Transverse colon (tissue), 4 donors: ENCODE data around the gene NCOA5. TPM values are rescaled to one million over a fixed set of nuclear protein-coding genes. Genes with fewer than 3 reads are reported as not detected.

Source experiments
- DNase-seq: peaks from one replicate; pipeline ENCODE4 v3.0.0-alpha.2; 2019
- H3K27ac ChIP-seq, 4 donors: fragments of 200-600 bp; sonication (generic); 2 replicates each; pipeline ENCODE4 v1.5.1; 2016 to 2018; ENCODE audit warnings: inconsistent platforms in 4 of 4
- H3K27me3 ChIP-seq: fragments of 200-600 bp; sonication (generic); 2 replicates; pipeline ENCODE4 v1.5.1; 2017; ENCODE audit warnings: inconsistent platforms
- H3K36me3 ChIP-seq, 4 donors: fragments of 200-600 bp; sonication (generic); 2 replicates each; pipeline ENCODE4 v1.5.1; 2017 to 2019; ENCODE audit warnings: inconsistent platforms in 4 of 4
- H3K4me1 ChIP-seq, 4 donors: fragments of 200-600 bp; sonication (generic); 2 replicates each; pipeline ENCODE4 v1.5.1; 2017 to 2020; ENCODE audit warnings: inconsistent platforms in 4 of 4
- H3K4me3 ChIP-seq, 4 donors: fragments of 200-600 bp; sonication (generic); 1 replicate in 1 of 4; 2 replicates in 3 of 4; pipeline versions ENCODE4 v1.5.1 to v1.6.1; 2017 to 2019; ENCODE audit warnings: inconsistent platforms in 4 of 4
- H3K9me3 ChIP-seq, 2 donors: fragments of 200-600 bp; sonication (generic); 2 replicates each; pipeline ENCODE4 v1.5.1; 2017 to 2019; ENCODE audit warnings: inconsistent platforms in 2 of 2
- EP300 ChIP-seq: sonication (generic); formaldehyde crosslinking; IDR thresholded peaks from one replicate; pipeline ENCODE4 v1.6.1; 2017; ENCODE audit warnings: antibody characterized with exemption, low read depth
- POLR2A ChIP-seq: fragments of 450-650 bp; IDR thresholded peaks from one replicate; pipeline ENCODE4 v1.6.1; 2016; ENCODE audit warnings: antibody characterized with exemption, mild to moderate bottlenecking, moderate library complexity
- POLR2AphosphoS5 ChIP-seq, 3 donors: sonication (generic); formaldehyde crosslinking; IDR thresholded peaks; one replicate each; pipeline ENCODE4 v1.6.1; 2016; ENCODE audit warnings: antibody characterized with exemption in 3 of 3
- WGBS, 2 donors: methylation state at CpG; one replicate each; pipeline ENCODE4 v1.1.5; 2018; ENCODE audit warnings: low coverage in 1 of 2; 5-methylcytosine and 5-hydroxymethylcytosine counted together
- in situ Hi-C, 4 donors: fragments of 200-750 bp; cut with MboI; loops; one replicate each; pipeline versions ENCODE4 v1.15.0 to v1.15.1; 2017; ENCODE audit warnings: low sequenced_read_pairs in 3 of 4, low pct_ligation_motif_present in 1 of 4, low pct_unique_long_range_greater_than_20kb in 1 of 4
- intact Hi-C: fragments of 100-400 bp; cut with DNase I; formaldehyde crosslinking; loops from one replicate; pipeline ENCODE4 v1.15.1; 2023; ENCODE audit warnings: low total_unique reads
- total RNA-seq, 4 donors: library from RNA; depleted of rRNA; stranded (reverse); fragments of >200 nt; gene quantifications; one replicate each; pipeline ENCODE4 v1.1.0, GENCODE V29; 2016
- TF ChIP-seq, protein P1 (sequence below), 5 experiments: fragments of 200-600 bp in 3 of 5; fragments of 450-650 bp in 2 of 5; sonication (generic) in 3 of 5; IDR thresholded peaks; 1 replicate in 2 of 5; 2 replicates in 3 of 5; pipeline ENCODE4 v1.5.1; 2016 to 2017; ENCODE audit warnings: antibody characterized with exemption in 5 of 5, inconsistent platforms in 3 of 5, mild to moderate bottlenecking in 2 of 5, moderate library complexity in 1 of 5

The NCOA5 gene
- total RNA-seq, 4 donors from 2014 or later, result 18.3 to 97.3 (median 27.3) TPM

DNA sequence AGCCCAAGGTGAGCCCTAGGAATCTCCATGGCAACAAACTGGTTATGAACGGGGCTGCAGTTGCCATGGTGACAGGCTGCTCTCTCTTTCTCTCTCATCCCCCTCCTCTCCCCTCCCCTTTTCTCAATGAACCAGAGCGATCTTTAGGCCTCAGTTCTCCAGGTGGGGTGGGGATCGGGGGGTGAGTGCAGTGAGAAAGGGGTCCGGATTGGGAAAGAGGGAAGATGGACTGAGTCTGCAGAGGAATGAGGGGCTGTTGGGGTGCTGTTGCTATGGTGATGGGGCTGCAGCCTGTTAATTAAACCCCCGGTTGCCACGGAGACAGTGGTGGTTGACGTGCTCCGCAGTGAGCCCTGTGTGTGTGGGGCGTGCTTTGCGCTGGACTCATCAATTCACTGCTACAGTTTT lies 64.4 kb downstream of the NCOA5 start:
- H3K4me1 ChIP-seq, result peaks cover 0 to 18% (median 16%) of the 10 kb centered on the region in 4 donors
- no peak overlapping the region for H3K27ac ChIP-seq
- H3K27me3 ChIP-seq, result peaks cover 98% of the 10 kb centered on the region
- intact Hi-C loops, result no loop called here
- TF ChIP-seq POLR2A, result no peak
- no peak for TF ChIP-seq EP300
- no peak for TF ChIP-seq POLR2AphosphoS5 (IDR thresholded peaks at IDR 0.05)
- TF ChIP-seq, protein P1, sequence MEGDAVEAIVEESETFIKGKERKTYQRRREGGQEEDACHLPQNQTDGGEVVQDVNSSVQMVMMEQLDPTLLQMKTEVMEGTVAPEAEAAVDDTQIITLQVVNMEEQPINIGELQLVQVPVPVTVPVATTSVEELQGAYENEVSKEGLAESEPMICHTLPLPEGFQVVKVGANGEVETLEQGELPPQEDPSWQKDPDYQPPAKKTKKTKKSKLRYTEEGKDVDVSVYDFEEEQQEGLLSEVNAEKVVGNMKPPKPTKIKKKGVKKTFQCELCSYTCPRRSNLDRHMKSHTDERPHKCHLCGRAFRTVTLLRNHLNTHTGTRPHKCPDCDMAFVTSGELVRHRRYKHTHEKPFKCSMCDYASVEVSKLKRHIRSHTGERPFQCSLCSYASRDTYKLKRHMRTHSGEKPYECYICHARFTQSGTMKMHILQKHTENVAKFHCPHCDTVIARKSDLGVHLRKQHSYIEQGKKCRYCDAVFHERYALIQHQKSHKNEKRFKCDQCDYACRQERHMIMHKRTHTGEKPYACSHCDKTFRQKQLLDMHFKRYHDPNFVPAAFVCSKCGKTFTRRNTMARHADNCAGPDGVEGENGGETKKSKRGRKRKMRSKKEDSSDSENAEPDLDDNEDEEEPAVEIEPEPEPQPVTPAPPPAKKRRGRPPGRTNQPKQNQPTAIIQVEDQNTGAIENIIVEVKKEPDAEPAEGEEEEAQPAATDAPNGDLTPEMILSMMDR (IDR thresholded peaks at IDR 0.05), result no peak
- 66% methylated on average over 10 of the region's 10 CpGs; no CpG with 5 or more reads in 1 of the 2 donors for WGBS, 2 donors
- DNase-seq, result no peak
- no peaks in the 10 kb centered on the region for H3K9me3 ChIP-seq
- in situ Hi-C loops, result loop anchor here in 1 of 4 donors (10.0 kb wide), 1 partner anchor 139 kb away; no protein-coding TSS in a partner anchor
- no peak overlapping the region for H3K4me3 ChIP-seq
- H3K36me3 ChIP-seq, result no peaks in the 10 kb centered on the region

DNA sequence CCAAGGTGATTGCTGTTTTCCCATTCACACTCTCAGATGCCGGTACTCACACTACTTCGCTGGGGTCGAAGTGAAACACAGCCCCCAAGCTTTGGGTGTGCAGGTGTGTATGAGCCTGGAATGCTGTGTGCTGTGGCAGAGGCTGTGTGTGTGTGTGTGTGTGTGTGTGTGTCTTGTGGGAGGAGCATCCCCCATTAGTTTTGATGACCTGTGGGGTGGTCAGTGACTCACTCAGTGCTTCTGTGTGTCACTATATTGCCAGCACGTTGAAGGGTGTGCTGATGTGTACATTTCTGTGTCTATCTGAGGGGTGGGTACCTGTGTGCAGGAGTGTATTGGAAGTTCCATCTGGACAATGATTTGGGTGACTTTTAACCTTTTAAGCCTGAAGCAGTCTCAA lies 65.8 kb downstream of the NCOA5 start:
- WGBS, 2 donors, result 58% methylated on average over 4 of the region's 4 CpGs; no CpG with 5 or more reads in 1 of the 2 donors
- DNase-seq, result no peak
- Histone ChIP-seq H3K9me3 (no peaks in the 10 kb centered on the region), H3K4me1 (peaks cover 0 to 18% (median 16%) of the 10 kb centered on the region in 4 donors), H3K36me3 (no peaks in the 10 kb centered on the region), H3K27ac (no peak overlapping the region), H3K27me3 (peaks cover 96% of the 10 kb centered on the region), H3K4me3 (no peak overlapping the region)
- intact Hi-C loops, result loop anchor here (5.0 kb wide), 1 partner anchor 148 kb away; no protein-coding TSS in a partner anchor
- in situ Hi-C loops, result loop anchor here in 2 of 4 donors (5.0 to 10.0 kb wide), 2 partner anchors 141 to 153 kb away; no protein-coding TSS in a partner anchor
- no peak for TF ChIP-seq POLR2AphosphoS5 (IDR thresholded peaks at IDR 0.05)
- TF ChIP-seq, protein P1 (IDR thresholded peaks at IDR 0.05), result no peak
- no peak for TF ChIP-seq EP300
- TF ChIP-seq POLR2A, result no peak

DNA sequence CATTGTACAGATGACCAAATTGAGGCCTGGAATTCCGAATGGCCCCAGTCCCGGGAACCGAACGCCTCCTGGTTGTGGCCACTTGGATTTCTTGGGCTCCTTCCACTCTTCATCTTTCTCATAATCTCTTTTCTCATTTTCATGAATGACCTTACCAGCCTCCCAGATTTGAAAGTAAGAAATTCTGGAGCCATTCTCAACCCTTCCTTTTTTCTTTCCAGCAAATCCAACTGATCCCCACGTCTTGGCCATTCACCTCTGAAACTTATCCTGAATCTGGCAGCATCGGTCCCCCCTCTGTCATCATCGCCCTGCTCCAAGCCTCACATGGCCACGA lies 66.6 kb downstream of the NCOA5 start:
- TF ChIP-seq, protein P1 (IDR thresholded peaks at IDR 0.05), result peak in 1 of 5 experiments; percentile 0
- no peak for TF ChIP-seq POLR2A
- peaks cover 95% of the 10 kb centered on the region for H3K27me3 ChIP-seq
- no peaks in the 10 kb centered on the region for H3K9me3 ChIP-seq
- WGBS, 2 donors, result 20 to 34% methylated on average over 5 to 8 of the region's 8 CpGs
- peaks cover 0 to 18% (median 16%) of the 10 kb centered on the region in 4 donors for H3K4me1 ChIP-seq
- DNase-seq, result no peak
- no peak overlapping the region for H3K27ac ChIP-seq
- H3K4me3 ChIP-seq, result no peak overlapping the region
- H3K36me3 ChIP-seq, result no peaks in the 10 kb centered on the region
- in situ Hi-C loops, result loop anchor here in 2 of 4 donors (5.0 to 10.0 kb wide), 2 partner anchors 142 to 154 kb away; no protein-coding TSS in a partner anchor
- intact Hi-C loops, result loop anchor here (5.0 kb wide), 1 partner anchor 149 kb away; no protein-coding TSS in a partner anchor

DNA sequence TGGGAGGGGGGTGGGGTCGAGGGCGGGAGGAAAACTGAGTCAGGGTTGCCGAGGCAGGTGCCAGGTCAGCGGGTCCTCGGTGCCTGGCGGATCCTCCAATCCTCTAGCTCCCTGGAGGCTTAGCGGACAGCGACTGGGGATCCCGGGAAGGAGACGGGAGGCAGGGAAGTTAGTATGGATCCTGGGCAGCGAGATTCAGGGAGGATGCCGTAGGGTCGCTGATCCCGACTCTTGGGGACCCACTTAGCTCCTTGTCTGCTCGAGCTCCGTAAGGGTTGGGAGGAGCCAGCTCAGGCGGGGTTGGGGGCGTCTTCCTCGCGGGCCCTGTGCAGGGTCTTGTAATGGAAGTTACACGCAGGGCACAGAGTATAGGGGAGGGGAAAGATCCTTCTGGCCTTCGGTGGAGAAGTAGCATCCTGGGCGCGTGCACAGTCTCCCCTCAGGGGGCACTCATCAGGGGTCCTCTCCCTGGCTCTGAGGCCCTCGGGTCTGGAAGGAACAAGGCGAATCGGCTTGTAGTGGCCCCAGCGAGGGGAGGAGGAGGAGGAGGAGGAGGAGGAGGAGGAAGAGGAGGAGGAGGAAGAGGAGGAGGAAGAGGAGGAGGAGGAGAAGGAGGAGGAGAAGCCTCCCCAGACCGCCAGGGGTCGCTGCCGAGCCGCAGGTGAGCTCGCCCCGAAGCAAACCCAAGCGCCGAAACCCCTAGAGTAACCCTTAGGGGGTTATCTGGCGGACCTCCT lies 67.2 kb downstream of the NCOA5 start:
- Histone ChIP-seq H3K9me3 (no peaks in the 10 kb centered on the region), H3K36me3 (no peaks in the 10 kb centered on the region), H3K27me3 (peaks cover 92% of the 10 kb centered on the region), H3K4me3 (peak overlapping the region in 1 of 4 donors; percentile 55), H3K27ac (no peak overlapping the region), H3K4me1 (peaks cover 0 to 18% (median 16%) of the 10 kb centered on the region in 4 donors)
- 0 to 2% methylated on average over 1 to 37 of the region's 37 CpGs for whole genome bisulfite sequencing, 2 donors
- DNase-seq, result peak; percentile 67
- intact Hi-C loops, result loop anchor here (5.0 kb wide), 1 partner anchor 150 kb away; no protein-coding TSS in a partner anchor
- in situ Hi-C loops, result loop anchor here in 2 of 4 donors (5.0 to 10.0 kb wide), 2 partner anchors 142 to 155 kb away; no protein-coding TSS in a partner anchor
- TF ChIP-seq, protein P1 (IDR thresholded peaks at IDR 0.05), result peak; percentile 77 to 85 (median 81)
- TF ChIP-seq POLR2AphosphoS5 (IDR thresholded peaks at IDR 0.05), result no peak
